ENCODE data around the gene TMEM187.

- no peak for TF ChIP-seq ESRRA (IDR thresholded peaks at IDR 0.05; ENCODE audit: borderline replicate concordance, low read length)
- TF ChIP-seq POLR2A (IDR thresholded peaks at IDR 0.05; ENCODE audit: low read length), result no peak
- no peak for TF ChIP-seq CTCF (IDR thresholded peaks at IDR 0.05)
- no peak for TF ChIP-seq CBX2 (IDR thresholded peaks at IDR 0.05; ENCODE audit: borderline replicate concordance, low read depth)
- no peak for TF ChIP-seq FOXS1 (CRISPR knock-in tag; IDR thresholded peaks at IDR 0.05)
- no peak for TF ChIP-seq KDM5A (IDR thresholded peaks at IDR 0.05)
- no peak for TF ChIP-seq MAFK (IDR thresholded peaks at IDR 0.05; ENCODE audit: partially characterized antibody)
- no peak for TF ChIP-seq USF2 (IDR thresholded peaks at IDR 0.05)
- TF ChIP-seq RCOR1 (IDR thresholded peaks at IDR 0.05; ENCODE audit: low read depth, low read length), result no peak
- TF ChIP-seq MAX (IDR thresholded peaks at IDR 0.05), result no peak
- TF ChIP-seq ELK1 (IDR thresholded peaks at IDR 0.05; ENCODE audit: low read depth, low read length), result no peak
- TF ChIP-seq SREBF2 (IDR thresholded peaks at IDR 0.05), result no peak
- no peak for TF ChIP-seq EP300 (IDR thresholded peaks at IDR 0.05)
- TF ChIP-seq ZFP36 (IDR thresholded peaks at IDR 0.05; ENCODE audit: borderline replicate concordance, partially characterized antibody), result no peak
Measured at GRCh38 chrX:154017766-154018517, 45.4 kb downstream of the TMEM187 start.

All from A549 (cell line).